ENCODE measurements around the gene ACBD4.
A peak's percentile ranks its signal among the peaks of the same experiment; 100 is the strongest.

GRCh38 chr17:45127207-45127547, 8.3 kb upstream of the ACBD4 start:
- TF ChIP-seq POLR2A (IDR thresholded peaks at IDR 0.05) (no peak), CTCF (IDR thresholded peaks at IDR 0.05) (peak in 1 of 5 experiments; percentile 8), POLR2AphosphoS5 (IDR thresholded peaks at IDR 0.05) (no peak)

Measured in transverse colon (tissue), 4 donors.